HG03342 (cell line): Measurements from ENCODE around the gene FEM1B.
A peak's percentile ranks its signal among the peaks of the same experiment; 100 is the strongest.

Experiments used
- ATAC-seq: cut with Tn5 transposase; IDR thresholded peaks from one replicate; pipeline ENCODE4 v1.9.1; 2021; ENCODE audit warnings: mild to moderate bottlenecking, moderate library complexity; ENCODE audit not compliant: unreplicated experiment

Gene FEM1B

DNA sequence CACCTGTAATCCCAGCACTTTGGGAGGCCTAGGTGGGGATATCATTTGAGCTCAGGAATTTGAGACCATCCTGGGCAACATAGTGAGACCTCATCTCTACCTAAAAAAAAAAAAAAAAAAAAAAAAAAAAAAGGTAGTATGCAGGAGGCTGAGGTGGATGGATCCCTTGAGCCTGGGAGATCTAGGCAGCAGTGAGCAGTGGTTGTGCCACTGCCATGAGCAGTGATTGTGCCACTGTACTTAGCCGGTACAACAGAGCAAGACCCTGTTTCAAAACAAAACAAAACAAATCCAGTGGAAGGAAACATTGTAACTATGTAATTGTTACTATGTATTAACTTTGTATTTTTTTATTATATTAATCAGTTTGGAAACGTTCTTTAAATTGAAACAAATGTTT is 5.9 kb downstream of the FEM1B start:
- ATAC-seq, result no peak

GRCh38 chr15:68284616-68285258 is 7.2 kb downstream of the FEM1B start:
- ATAC-seq, result no peak

DNA sequence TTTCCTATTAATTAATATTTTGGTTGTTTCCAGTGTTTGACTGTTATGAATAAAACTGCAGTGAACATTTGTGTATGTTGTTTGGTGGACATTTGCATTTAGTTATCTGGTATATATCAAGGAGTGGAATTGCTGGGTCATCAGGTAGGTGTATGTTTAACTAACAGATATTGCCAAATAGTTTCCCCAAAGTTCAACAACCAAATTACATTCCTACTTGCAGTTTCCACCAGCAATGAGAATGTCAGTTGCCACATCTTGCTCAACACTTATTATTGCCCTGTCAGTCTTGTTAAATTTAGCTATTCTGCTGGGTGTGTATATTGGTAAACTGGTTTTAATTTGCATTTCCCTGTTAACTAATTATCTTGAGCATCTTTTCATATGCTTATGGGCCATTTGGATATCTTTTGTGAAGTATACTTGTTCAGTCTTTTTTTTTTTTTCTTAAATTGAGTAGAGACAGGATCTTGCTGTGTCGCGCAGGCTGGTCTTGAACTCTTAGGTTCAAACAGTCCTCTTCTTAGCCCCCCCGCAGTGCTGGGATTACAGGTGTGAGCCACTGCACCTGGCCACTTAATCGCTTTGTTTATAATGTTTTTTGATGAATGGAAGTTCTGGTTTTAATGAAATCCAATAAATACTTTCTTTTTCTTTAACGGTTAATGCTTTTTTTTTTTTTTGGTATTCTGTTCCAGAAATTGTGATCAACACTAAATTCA is 7.9 kb downstream of the FEM1B start:
- ATAC-seq, result no peak

GRCh38 chr15:68286256-68286655 is 8.7 kb downstream of the FEM1B start:
- ATAC-seq, result no peak

- no peak for ATAC-seq
Measured at GRCh38 chr15:68289057-68289456, 11.5 kb downstream of the FEM1B start.

GRCh38 chr15:68289621-68290352 is 12.2 kb downstream of the FEM1B start:
- ATAC-seq, result no peak

GRCh38 chr15:68290715-68291114 is 13.2 kb downstream of the FEM1B start:
- ATAC-seq, result no peak

GRCh38 chr15:68292157-68292781 is 14.7 kb downstream of the FEM1B start:
- ATAC-seq, result no peak

- ATAC-seq, result no peak
Measured at GRCh38 chr15:68292967-68293366, 15.4 kb downstream of the FEM1B start.

DNA sequence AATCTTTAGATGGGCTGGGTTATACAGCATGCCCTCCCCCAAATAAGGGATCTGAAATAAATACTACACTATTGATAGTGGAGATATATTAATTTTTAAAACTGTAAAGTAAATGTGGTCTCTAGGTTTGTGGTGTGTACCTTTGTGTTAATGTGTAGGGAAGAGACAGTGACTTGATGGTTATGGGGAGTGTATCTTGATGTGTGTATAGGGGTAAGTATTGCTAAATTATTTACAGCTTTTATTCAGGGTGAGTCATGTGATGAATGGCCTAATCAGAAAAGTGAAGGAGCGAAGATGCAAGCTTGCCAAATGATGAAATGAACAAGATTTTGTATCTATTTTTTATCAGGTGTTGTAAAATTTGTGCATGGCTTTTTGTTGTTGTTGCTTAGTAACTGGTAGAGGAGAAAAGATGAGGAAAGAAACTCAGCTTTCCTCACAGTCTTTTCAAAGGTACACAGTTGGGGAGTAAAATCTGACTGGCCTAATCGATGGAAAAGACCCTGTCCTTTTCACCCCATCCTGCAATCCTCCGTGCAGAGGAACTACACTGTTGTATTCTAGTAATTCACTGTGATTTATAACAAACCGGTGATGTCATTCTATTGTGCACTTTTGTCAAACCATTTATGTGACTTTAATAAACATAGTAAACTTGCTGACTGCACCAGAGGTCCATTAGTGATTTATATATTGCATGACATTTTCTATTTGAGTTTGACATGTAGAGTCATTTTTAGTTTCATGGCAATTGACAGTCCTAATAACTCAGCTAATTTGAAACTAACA is 17.7 kb downstream of the FEM1B start:
- ATAC-seq, result no peak

GRCh38 chr15:68298336-68298735 is 20.8 kb downstream of the FEM1B start:
- no peak for ATAC-seq

DNA sequence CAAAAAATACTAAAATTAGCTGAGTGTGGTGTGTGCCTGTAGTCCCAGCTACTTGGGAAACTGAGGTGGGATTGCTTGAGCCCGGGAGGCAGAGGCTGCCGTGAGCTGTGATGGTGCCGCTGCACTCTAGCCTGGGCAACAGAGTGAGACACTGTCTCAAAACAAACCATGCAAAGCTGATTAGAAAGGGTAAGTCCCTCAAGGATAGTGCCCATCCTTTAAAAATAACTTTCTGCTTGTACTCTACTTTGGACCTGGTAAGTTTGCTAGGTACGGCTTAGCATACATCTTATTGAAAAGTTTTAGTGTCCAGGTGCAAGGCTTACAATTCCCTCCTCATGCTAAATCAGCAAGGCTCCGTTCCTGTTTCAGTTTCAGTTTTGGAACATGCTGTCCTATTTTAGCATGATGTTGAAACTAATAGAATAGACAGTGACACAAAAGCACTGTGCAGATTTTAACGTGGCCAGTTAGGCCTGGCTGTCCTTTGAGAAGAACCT is 21.4 kb downstream of the FEM1B start:
- peak; percentile 87 for ATAC-seq

- peak; percentile 4 for ATAC-seq
Measured at GRCh38 chr15:68299436-68299835, 21.9 kb downstream of the FEM1B start.

- no peak for ATAC-seq
Measured at GRCh38 chr15:68300115-68300940, 22.8 kb downstream of the FEM1B start.

GRCh38 chr15:68301301-68301700 is 23.8 kb downstream of the FEM1B start:
- ATAC-seq, result no peak

DNA sequence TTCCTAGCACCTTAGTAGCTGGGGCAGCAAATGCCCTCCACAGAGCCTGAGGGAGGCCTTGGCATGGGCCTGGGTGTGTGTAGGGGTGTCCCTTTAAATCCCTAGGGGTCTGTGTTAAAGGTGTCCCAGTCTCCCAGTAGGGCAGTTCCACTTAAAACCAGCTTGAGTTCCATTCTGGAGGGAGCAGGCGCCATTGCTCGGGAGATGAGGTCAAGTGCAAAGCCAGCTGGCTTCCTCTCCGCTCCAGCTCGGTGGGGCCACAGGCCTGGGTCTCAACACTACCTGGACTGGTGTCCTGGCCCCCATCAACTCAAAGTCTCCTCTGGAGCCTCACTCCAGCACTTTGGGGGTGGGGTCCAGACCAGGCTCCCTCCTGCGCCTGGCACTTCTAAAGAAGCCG is 25.2 kb downstream of the FEM1B start:
- no peak for ATAC-seq

GRCh38 chr15:68303134-68303533 is 25.6 kb downstream of the FEM1B start:
- no peak for ATAC-seq

GRCh38 chr15:68303560-68304436 is 26.3 kb downstream of the FEM1B start:
- no peak for ATAC-seq
